Peyer's patch (tissue), 4 donors: ENCODE measurements around the gene RIMBP2.

ENCODE experiments used
- POLR2A ChIP-seq, 2 donors: fragments of 450-650 bp; IDR thresholded peaks; one replicate each; pipeline ENCODE4 v1.5.1; 2017; ENCODE audit warnings: antibody characterized with exemption in 2 of 2, mild to moderate bottlenecking in 2 of 2, moderate library complexity in 2 of 2
- TF ChIP-seq, protein P1 (sequence below), 6 experiments: fragments of 450-650 bp in 4 of 6; fragments of 200-600 bp in 2 of 6; sonication (generic) in 1 of 6; IDR thresholded peaks; one replicate each; pipeline ENCODE4 v1.5.1; 2017 to 2019; ENCODE audit warnings: antibody characterized with exemption in 6 of 6, mild to moderate bottlenecking in 3 of 6, moderate library complexity in 1 of 6

DNA sequence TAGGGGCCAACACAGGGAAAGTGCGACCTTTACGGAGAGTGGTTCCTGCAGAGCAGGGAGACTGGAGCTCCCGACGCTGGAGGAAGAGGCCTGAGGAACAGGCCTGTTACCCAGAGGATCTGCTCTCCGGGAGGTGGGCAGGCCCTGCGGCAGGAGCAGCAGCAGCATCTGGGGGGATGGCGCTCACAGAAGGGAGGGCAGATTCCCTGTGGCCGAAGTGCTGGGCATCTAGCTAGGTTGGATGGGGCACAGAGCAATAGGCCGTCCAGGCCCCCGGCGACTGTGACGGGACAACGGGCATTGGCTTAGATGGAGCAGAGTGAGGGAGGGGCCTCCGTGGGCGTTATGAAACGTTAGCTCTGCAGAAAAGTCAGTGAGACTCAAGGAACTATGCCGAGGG is 242.8 kb downstream of the RIMBP2 start:
- TF ChIP-seq, protein P1, sequence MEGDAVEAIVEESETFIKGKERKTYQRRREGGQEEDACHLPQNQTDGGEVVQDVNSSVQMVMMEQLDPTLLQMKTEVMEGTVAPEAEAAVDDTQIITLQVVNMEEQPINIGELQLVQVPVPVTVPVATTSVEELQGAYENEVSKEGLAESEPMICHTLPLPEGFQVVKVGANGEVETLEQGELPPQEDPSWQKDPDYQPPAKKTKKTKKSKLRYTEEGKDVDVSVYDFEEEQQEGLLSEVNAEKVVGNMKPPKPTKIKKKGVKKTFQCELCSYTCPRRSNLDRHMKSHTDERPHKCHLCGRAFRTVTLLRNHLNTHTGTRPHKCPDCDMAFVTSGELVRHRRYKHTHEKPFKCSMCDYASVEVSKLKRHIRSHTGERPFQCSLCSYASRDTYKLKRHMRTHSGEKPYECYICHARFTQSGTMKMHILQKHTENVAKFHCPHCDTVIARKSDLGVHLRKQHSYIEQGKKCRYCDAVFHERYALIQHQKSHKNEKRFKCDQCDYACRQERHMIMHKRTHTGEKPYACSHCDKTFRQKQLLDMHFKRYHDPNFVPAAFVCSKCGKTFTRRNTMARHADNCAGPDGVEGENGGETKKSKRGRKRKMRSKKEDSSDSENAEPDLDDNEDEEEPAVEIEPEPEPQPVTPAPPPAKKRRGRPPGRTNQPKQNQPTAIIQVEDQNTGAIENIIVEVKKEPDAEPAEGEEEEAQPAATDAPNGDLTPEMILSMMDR (IDR thresholded peaks at IDR 0.05) = no peak
- TF ChIP-seq POLR2A (IDR thresholded peaks at IDR 0.05) = no peak
